SIG-M5 treated with dmso at 0.1 percent for 504 hours (cell line): Measurements from ENCODE around the gene MMADHC.

Experiments
- DNase-seq: peaks from one replicate; lab custom pipeline; 2025; ENCODE audit not compliant: unreplicated experiment; lab: John Stamatoyannopoulos, UW

The MMADHC gene

DNA sequence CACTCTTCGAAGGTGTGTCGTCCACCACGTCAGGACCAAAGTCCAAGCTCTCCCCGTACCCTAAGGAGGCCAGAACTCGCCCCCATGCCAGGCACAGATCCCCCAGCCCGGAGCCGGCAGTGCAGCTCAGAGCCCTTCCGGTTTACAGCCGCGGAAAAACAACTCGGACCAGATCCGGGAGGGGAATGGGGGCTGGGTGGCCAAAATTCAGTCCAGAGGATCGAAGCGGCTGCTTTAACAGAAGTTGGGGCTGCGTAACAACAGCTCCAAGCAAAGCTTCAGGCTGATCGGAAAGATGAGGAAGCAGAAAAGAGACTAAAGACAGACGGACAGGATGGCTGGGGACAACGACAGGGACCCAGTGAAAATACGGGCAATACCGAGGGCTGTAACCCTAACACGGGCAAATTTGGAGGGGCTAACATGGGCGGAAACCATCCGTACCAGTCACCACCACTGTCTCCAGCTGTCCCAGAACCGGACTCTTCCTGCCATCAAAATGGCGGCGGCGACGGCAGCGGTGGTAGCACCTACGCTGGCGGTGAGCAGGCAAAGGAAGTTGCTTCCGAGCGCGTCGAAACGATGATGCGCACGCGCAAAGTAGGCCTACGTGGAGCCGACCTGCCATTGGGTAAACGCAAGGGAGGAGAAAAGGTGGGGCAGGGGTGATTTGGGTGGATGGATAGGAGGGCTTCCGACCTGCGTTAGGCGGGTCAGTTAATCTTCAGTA lies at the start of gene MMADHC:
TSS of gene MMADHC (minus strand) at position 556 of the 730 bp plus-strand sequence. CDS start 678 bp downstream, outside the sequence.
- DNase-seq: peak; percentile 91

DNA sequence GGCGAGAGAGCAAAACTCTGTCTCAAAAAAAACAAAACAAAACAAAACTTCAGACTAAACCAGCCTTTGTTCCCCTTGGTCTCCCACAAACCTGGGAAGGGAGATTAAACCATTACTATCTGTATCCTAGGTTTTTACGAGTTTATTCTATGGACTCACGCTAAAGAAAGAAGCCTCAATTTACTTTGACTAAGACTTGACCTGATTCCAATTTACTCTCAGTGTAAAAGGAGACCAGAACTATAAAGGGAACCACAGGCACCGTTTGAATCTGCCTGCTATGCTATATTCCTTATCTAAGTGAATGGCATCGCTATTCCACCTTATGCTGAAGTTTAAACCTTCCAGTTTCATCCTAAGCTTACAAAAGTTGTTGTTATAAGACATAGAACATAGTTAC lies 46.5 kb upstream of the MMADHC start:
- DNase-seq: no peak

DNA sequence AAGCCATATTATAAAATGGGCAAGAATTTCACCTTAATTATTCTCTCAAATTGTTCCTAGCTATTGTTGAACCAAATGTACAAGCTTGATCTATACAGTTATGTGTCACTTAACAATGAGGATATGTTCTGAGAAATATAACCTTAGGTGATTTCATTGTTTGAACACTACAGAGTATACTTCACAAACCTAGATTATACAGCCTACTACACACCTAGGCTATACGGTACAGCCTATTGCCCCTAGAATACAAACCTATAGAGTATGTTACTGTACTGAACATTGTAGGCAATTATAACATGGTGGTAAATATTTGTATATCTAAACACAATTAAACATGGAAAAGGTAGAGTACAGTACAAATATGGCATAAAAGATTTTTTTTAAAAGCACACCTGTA lies 42.9 kb upstream of the MMADHC start:
- no peak for DNase-seq

DNA sequence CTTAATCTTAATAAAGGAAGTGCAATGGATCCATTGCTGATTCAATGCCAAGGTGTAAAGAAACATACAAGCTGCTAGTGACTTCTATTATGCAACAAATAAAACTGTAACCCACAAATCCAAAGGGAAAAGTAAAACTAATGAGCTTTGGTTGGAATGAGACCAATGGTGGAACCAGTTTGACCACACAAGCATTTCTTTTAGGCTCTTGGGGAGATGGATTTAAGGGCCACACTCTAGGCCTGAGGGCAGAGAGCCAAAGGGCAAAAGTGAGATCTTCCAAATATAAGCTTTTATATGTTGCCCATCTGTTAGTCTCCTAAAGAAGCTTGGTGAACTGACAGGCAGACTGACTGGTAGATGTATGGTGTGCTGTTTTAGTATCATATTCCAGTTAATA lies 41.5 kb upstream of the MMADHC start:
- no peak for DNase-seq

DNA sequence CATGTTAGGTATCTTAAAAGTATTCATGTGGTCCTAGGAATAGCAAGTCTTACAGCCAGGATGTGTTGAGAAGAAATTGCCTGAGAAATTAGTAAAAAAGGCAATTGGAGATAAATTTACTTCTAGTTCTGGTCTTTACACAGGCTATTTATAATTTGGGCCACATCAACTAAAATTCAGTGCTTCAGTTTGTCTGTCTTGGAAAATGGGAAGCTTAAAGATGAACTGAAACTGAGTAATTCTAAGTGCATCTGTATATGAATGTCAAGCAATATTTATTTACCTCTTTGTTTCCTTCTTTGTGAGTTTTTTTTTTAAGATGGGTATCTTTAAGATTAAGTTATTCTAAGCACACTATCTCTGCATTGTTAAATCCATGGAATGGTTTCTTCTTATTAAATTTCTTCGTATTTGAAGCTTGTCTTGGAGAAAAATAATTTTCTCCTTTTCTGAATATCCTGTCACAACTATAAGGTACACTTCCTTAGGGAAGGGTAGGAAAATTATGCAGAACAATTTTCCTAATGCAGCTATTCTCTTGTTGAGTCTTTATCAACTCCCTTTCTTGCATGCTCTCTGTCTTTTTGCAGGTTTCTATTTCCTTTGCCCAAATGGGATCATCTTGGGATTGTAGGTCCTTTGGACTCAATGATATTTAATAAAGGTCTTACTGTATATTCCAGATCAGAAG lies 39.7 kb upstream of the MMADHC start:
- no peak for DNase-seq

DNA sequence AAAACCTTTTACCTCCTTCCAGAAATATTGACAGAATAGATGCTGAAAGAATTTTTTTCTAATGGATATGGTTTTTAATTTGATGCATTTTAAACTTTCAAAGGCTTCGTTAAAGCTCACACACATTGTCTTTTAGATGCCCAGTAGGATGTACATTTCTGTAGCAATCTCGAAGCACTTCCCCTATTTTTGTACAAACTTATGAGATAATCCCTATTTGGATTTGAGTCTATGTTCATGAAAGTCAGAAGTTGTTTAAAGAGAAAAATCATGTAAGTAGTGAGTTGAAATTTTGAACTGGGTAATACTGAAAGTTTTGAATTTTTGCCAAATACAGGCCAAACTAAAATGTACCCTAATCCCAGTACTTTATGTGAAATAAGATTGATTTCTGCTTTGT lies 38.1 kb upstream of the MMADHC start:
- DNase-seq: no peak

DNA sequence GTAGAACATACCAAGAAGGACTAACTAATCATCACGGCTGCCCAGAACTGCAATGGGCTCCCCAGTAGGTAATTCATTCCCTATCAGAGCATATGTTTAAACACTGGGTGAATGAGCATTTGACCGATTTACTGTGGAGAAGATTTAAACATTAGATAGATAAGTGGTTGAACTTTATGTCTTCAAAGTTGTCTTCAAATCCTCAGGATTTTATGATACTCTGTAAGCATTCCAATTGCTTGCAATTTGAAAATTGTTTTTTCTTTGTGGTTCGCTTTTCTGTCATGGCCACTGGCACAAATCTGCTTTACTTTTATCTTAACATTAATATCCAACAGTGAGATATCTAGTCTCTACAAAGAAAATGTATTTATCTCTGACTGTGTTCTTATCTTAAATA lies 37.7 kb upstream of the MMADHC start:
- DNase-seq: no peak

DNA sequence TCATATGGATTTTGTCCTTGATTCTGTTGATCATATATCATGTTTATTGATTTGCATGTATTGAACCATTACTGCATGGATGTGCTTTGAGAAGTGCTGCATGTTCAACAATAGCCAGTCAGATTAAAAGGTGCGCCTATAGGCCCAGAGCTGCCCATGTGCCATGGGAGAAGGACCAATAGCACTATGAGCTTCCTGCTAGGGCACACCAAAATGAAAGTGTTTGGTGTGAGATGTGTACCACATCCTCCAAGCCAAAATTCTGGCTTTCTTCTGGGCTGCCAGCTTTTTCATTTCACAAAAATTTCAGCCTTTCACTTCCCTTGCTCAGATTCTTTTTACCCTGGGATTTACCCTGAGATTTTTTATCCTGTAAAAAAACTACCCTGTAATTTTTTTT lies 34.8 kb upstream of the MMADHC start:
- no peak for DNase-seq

DNA sequence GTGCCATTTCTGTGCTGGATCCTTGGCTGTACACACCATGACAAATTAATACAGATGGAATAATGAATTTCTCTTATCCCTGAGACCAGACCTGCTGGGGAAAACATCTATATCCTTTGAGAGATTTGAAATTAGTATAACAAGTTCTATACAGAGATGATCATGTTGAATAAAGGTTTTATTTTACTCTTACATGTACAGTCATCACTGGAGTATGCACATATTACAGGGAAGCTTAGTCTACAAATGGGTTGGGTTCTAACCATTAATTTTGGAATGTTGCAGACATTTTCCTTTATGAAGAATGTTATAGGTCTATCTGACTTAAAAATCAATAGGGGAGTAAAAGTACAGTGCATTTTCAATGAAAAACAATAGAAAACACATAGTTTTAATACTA lies 29.9 kb upstream of the MMADHC start:
- no peak for DNase-seq

DNA sequence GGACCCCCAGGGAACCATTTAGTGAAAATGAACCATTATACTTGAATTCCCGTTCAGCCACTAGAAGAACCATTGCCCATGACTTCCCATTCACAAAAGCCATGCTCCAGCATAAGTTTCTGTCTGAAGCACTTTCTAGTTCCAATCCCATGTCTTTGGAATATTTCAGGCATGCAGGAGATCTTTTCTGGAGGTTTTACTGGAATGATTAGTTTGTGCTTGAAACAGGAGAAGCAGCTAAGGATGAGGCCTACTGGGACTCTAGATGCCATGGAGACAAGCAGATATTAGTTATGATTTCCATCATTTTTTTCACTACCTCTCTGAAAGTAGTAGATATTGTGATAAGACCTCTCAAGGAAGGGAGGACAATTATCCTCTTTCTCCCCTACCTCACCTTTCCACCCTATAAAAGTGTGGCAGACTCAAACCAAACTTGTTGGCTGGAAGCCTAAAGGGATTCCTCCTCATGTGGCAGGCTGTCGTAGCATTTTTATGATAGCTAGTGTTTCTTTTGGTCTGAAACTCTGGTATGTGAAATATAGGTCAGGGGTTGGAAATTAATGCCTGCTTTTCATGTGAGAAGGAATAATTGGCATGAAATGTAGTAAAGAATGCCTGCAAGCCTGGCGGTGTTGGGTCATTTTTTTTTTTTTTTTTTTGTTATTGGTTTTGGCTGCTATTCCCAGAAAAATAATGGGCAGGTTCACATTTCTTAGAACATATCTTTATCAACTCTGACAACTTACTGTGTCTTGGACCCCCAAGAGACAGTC lies 29.3 kb upstream of the MMADHC start:
- no peak for DNase-seq

DNA sequence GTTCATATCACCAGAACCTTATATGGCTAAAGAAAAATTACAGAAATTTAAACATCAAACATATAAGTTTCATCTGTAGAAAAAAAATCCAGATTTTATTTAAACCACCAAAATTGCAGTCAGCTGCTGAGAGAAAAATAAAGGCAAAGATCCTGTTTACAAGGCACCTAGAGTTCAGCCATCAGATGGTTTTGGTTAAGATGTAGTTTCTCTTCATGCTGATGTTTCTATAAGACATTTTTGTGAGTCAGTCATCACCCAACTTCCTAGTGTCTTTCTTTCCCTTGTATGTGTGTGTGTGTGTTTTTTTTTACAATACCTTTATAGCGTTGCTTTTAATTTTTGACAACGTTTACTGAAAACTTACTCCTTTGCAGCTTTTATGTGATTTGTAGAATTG lies 26.1 kb upstream of the MMADHC start:
- DNase-seq: no peak

DNA sequence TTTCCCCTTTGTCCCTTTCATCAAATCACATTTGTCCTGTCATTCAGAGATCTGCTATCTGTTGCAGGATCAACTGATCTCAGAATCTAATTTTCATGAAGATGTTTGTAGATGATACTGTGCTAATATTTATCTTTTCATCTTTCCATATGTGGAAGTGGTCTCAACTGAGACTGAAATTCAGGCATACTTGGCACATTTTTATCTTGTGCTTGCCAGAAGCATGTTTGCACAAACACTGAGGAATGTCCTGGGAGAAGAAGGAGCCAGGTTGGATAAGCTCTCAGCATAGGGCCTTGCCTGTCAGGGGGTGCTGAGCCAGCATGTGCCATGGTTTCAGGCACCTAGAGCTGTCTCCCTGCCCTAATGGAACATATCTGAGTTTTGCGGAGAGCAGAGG lies 24.5 kb upstream of the MMADHC start:
- no peak for DNase-seq

DNA sequence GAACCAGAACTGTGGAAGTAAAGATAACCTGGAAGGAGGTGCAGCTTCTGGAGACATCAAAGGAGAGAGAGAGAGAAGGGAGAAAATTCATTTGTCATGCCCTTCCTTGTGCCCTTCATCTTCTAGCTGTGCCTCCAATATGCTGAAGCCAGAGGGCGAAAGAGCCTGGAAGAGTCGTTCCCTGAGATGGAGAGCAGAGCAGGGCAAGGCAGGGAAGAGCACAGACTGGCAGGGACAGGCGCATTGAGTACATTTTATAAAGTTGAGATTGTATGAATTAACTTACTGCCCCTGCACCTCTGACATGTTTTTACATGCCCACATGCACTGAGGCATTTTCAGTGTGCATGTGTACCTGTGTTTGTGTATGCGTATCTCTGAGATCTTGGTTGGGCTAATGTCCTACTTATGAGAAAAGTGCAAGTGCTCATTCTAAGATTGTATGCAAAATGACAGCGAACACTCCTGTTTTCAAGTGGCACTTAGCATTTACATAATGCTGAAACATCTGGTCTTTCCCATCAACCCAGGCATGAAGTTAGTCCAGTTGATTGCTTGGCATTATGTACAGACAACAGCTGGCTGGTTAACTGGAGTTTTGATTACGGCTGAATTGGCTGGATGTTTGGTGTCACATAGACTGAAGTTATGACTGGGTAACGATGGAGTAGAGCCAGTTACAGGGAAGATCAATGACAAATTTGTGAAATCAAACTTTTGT lies 23.7 kb upstream of the MMADHC start:
- peak; percentile 23 for DNase-seq

DNA sequence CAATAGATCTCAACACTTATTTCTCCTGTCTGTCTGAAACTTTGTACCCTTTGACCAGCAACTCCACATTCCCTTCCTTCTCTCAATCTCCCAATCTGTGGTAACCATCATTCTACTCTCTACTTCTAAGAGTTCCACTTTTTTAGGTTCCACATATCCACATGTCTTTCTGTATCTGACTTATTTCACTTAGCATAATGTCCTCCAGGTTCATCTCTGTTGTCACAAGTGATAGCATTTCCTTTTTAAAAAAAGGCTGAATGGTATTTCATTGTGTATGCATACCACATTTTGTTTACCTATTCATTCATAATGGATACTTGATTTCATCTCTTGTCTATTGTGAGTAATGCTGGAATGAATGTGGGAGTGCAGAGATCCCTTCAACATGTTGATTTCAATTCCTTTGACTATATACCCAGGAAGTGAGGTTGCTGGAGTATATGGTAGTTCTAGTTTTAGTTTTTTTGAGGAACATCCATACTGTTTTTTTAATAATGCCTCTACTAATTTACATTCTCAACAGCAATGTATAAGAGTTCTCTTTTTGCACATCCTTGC lies 18.8 kb upstream of the MMADHC start:
- DNase-seq: no peak

DNA sequence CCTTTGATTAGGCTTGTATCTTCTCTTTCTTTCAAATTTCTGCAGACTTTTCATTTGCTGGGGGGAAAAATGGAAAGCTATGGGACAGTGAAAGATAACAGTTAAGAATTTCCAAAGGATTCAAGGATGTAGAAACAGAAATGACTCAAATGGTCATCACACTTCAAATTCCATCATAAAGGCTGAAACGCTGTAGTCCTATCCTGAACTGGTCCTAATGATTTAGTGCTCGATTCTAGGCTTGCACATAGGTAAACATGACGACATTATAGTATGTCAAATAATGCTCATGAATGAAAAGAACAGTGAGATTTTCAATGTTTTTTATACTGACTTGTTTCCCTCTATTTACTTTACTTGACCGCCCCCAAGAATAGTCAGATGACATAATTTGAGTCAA lies 15.7 kb upstream of the MMADHC start:
- no peak for DNase-seq

DNA sequence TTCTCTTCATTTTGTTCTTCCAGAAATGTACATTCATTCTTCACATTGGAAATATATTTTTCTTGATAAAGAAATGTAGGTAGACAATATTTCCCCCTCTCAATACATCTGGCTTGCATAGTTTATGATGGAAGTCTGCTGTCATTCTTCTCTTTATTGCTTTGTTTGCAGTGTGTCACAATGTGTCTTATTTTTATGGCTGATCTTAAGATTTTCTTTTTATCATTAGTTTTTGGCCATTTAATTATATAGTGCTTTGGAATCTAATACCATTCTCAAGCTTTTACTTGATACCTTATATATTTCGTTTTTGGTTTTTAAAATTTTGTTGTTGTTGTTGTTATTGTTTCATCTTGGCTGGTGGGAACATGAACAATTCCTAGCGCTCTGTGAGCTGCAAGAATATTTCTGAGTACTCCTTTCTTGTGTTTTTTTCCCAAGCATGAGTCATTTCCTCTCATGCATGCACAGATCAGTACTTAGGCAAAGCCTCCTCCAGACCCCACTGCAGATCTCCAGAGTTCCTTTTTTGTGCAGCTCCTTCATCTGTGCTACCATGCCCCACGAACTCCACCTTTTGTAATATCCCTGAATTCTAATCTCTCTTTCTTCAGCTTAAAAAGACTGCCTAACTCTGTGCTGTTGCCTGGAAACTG lies 13.7 kb upstream of the MMADHC start:
- DNase-seq: peak; percentile 61

DNA sequence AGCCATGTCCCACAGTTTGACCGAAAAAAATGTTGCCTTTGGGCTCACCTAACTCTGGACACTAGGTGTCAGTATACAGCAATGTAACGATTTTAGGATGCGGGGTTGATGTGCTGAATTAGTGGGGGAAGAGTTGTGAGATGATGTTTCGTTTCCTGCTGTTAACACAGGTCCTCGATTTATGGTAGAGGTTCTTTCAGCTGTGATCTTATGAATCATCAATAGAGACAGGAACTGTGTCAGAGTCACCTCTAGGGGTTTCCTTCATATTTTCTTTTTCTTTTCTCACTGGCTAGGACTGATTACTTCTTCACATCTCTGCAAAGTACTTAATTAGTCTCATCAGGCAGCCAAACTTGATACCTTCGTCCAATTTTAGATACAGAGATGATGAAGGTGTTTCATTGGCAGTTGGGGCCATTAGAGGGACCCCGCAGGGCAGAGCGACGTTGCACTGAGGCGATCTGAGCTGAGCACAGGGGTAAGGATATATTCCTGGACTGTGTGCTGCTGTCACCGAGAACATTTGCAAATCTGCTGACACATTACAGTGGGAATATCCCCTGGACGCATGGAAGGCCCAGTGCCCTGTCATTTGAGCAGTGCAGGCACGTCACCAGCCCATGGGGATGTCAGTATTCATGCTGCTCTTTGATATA lies 10.2 kb upstream of the MMADHC start:
- DNase-seq: peak; percentile 89

DNA sequence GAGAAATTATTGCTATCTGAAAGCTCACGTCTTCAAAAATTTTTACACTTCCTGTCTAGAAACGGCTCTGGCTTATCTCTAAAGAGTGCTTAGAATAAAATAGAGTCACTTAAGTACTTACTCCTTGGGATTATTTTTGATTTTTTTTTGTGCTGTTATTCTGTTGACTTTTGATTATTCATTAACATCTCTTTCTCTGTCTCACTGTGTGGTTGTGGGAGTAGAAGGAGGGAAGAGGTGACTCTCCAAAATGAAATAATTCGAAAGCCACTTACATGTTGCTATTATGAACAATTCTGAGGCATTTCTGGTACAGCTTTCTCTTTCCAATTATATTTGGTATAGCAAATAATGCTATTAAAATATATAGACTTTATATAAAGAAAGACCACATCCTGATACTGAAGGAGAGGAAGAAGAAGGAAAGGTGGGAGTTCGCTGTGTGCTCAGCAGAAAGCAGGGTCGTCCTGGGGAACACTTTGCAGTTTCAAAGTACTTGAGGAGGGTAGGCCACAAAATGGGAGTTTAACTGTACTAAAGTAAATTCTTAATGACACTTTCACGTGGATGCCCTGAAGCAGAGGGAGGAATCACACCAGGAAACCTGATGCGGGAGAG lies 9.6 kb upstream of the MMADHC start:
- DNase-seq: no peak

DNA sequence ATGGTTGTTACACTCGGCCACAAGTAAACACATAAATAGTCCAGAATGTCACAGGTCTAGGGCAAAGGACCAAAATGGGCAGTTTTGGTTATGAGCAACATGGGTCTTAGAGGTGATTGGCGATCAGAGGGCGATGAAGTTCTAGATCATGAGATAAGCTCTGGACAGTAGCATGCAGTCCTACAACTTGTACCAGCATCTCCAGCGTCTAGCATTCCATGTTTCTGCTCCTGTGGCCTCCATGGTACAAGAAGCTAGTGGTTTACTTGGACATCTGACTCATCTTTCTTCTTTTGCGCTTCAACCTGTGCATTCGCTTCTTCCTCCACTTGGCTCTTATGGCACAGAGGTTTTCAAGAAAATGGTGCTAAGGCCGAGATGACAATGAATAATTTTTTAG lies 8.9 kb upstream of the MMADHC start:
- DNase-seq: no peak
